HG03354 (cell line): ENCODE results near the gene SMG6.
"Not testable (repeated sequence)": the region's sequence is repeated elsewhere in the genome, so short reads cannot be mapped to it uniquely, and the experiment has no call there.

ENCODE experiments used
- ATAC-seq: cut with Tn5 transposase; IDR thresholded peaks from one replicate; pipeline ENCODE4 v1.9.1; 2021; ENCODE audit warnings: mild to moderate bottlenecking; ENCODE audit not compliant: unreplicated experiment, poor library complexity, severe bottlenecking

Gene SMG6

DNA sequence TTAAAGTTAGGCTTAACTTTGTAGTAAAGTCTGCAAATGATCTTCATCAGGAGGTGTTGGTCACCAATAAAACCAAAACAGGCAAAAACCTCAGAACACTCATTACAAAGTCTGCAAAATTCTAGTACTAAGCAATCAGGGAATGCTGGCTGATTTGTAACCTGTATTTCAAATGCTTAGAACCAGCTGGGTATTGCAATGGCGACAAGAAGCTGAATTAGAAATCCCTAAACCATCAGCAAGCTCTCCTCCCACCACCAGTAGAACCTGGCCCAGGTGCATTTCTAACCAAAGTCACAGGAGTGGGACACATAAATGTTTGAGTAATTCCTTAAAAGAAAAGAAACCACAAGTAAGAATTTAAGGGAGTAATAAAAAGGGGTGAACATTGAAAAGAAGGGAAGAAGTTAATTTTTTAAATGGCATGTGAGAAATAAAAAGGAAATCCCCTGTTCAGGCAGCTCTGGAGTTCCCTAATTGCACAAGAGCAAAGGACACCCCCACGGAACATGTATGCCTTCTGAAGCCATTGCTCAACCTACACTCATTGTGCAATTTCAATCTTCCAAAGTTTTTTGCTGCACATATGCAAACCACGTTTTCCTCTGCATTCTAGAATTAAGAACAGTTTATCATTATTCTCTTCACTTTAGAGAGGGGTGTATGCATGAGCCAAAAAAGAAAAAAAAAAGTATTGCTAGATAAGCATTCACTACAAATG lies 145.8 kb downstream of the SMG6 start:
- ATAC-seq: no peak

- no peak for ATAC-seq
Measured at GRCh38 chr17:2157081-2157480, 146.5 kb downstream of the SMG6 start.

DNA sequence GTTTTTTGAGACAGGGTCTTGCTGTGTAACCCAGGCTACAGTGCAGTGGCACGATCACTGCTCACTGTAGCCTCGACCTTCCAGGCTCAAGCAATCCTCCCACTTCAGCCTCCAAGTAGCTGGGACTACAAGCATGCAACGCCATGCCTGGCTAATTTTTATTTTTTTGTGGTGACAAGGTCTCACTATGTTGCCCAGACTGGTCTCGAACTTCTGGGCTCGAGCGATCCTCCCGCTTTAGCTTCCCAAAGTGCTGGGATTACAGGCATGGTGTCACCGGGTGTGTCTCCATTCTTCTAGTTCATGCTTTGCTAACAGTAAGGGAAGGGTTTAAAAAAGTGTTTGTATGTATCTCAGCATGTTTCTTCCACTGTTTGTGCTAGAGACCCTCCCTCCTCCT lies 146.9 kb downstream of the SMG6 start:
- ATAC-seq: no peak

DNA sequence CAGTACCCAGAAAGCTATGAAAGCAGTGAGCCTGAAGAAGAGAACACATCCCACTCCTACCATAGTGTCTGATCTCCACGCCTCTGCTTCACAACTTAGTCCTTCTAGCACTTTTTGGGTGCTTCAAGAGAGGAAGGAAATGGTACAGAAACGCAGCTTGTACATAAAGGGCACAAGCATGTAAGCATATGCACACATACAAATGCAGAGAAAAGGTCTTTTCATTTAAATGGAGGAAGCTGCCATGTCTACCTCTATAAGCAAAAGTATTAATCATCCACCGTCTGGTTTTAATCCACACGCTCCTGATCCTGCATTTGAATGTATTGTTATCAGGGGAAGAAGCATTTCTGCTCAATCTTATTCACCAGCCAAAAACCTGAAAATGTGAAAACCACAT lies 148.0 kb downstream of the SMG6 start:
- ATAC-seq: no peak

DNA sequence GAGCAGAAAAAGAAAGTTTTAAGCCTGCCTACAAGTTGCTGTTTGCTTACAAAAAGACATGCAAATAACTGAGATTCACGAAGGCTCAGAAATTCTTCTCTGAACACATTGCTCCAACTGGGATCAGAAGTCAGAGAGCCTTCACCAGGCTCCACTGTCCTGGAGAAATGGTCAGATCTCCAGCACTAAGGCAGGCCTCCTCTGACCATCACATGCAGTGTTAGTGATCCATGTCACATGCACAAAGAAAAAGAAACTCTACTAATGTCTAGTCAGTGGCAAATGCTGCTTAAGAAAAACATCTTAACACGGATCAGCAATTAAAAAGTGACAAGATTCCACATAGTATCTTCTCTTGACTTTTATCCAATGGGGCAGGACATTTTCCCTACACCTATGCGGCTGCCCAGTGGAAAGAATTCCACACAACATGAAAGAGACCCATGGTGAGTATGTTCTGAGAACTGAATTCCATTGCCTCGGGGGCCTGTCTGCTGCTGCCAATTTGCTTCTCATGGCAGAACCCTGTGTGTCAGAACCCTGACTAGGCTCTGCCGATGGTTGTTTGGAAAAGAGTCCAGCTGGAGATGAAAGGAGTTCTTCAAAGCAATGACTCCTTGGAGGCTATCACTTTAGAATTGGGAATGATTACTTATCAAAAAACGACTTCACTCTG lies 152.1 kb downstream of the SMG6 start:
- no peak for ATAC-seq

DNA sequence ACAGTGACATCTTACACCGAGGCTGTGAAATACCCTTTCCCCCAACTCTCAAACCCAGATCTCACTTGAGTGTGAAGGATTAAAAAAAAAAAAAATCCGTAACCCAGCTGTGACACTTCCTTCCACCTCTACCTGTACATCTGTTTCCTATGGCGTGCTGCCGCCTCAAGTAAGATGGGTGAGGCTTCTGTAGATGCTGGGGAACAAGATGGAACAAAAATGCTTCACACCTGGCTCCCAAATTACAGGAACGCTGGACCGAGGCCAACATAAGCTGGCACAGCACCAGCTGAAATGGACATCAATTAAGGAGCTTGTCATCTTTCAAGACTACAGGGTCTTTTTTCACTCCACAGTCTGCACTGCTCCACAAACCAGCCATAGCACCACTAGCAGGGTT lies 152.8 kb downstream of the SMG6 start:
- no peak for ATAC-seq

- ATAC-seq: no peak
Measured at GRCh38 chr17:2149934-2150333, 153.7 kb downstream of the SMG6 start.

DNA sequence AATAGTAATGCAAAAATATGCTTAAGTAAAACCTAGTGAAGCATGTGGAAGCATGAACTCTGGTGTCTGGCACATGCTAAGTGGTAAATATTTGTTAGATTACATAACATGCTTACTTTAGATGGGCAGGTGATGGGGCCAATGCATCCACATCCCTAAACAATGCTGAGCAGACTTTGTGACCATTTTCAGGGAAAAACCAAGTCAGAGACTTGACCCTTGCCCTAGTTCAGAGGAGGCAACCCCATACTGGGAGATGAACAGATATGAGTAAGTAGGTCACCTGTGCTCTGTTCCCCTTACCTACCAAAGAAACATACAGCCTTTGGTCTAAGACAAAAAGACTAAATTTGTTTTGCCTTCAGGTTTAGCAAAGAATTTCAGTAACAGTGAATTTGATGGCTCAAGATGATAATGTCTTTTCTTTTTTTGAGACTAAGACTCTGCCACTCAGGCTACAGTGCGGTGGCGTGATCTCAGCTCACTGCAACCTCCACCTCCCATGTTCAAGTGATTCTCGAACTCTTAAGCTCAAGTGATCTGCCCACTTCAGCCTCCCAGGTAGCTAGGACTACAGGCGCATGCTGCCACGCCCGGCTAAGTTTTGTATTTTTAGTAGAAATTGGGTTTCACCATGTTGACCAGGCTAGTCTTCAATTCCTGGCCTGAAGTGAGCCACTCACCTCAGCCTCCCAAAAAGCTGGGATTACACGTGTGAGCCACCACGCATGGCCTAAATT lies 157.3 kb downstream of the SMG6 start:
- ATAC-seq: no peak

- ATAC-seq: no peak
Measured at GRCh38 chr17:2144701-2145100, 158.9 kb downstream of the SMG6 start.

- ATAC-seq: no peak
Measured at GRCh38 chr17:2143332-2143731, 160.3 kb downstream of the SMG6 start.

- not testable (repeated sequence) for ATAC-seq
Measured at GRCh38 chr17:2142682-2143081, 160.9 kb downstream of the SMG6 start.

GRCh38 chr17:2140683-2141082 lies 162.9 kb downstream of the SMG6 start:
- ATAC-seq: no peak

- peak; percentile 41 for ATAC-seq
Measured at GRCh38 chr17:2138761-2139160, 164.8 kb downstream of the SMG6 start.

DNA sequence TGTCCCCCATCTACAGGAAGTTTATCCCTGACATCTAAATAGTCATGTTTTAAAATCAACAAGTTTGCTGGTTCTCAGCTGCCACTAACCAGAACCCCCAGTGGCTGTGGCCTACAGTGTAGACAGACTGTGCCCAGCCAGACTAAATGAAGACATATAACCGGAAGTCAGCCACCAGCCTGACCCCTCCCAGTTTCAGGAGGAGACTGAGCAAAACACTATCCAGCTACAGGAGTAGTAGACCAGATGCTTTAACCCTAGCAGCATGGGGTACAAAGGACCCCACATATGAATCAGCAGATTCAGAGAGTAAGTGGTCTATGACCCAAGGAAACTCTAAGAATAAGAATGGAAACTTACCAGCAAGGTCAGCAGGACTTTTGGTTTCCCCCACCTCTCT lies 165.3 kb downstream of the SMG6 start:
- ATAC-seq: peak; percentile 78

DNA sequence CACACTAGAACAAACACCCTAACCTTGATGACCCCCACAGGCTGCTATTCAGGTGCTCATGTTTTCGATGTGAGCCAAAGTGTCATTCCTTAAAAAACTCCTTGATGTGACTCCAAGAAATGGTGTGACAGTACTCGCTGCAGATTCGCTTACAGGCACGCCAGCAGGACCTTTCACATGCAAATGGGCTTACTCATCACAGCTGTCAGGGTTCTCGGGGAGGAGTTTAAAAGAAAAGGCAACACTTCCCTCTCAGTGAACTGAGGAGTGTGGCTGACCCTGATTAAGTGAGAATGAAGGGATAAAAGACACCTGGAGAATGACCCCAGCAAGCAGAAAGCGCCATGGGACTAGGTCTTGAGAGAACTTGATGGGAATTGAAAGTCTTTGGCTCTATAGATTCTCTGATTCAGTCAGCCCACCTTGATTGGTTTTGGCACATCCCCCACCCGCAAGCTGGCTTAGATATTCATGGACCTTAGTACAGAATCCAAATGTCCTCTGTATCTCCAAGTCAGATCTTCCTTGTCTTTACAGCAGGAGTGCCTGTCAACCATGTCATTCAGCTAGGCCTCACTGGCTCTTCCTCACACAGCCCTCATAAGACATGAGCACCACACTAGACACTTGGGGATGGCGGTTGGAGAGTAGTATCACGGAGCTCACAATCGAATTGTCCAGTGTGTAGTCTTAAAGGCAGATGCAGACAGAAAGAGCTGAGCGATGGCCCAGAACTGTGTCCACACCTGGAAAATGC lies 166.1 kb downstream of the SMG6 start:
- ATAC-seq: peak; percentile 61

DNA sequence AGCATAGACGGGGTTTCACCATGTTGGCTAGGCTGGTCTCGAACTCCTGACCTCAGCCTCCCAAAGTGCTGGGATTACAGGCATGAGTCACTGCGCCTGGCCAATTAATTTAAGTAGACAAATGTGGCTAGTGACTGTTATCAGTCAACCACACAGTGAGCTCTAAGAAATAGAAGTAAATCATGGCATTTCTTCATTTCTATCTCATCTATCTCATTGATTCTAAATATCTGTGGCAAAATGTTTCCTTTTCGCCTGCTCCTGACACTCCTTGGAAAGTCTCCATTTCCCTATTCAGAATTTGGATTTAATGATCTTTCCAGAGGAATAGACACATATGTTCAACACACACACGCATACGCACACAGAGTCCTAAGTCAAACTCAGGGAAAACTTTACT lies 167.3 kb downstream of the SMG6 start:
- no peak for ATAC-seq

DNA sequence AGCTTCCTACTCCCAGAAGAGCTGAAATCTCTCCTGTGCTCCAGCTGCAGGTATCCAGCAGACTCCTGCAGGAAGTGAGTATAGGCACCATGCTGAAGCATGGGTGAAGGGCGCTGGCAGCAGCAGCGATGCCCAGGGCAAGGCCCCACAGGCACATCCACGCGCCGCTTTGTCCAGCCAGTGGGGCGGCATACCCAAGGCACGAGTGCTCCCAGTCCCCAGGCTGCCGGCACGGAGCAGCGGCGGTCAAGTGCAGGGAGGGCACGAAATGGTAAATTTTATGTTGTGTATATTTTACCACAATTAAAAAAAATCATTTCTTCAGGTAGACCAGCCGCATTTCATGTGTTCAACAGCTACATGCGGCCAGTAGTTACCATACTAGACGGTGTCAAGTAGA lies 175.6 kb downstream of the SMG6 start:
- ATAC-seq: no peak

DNA sequence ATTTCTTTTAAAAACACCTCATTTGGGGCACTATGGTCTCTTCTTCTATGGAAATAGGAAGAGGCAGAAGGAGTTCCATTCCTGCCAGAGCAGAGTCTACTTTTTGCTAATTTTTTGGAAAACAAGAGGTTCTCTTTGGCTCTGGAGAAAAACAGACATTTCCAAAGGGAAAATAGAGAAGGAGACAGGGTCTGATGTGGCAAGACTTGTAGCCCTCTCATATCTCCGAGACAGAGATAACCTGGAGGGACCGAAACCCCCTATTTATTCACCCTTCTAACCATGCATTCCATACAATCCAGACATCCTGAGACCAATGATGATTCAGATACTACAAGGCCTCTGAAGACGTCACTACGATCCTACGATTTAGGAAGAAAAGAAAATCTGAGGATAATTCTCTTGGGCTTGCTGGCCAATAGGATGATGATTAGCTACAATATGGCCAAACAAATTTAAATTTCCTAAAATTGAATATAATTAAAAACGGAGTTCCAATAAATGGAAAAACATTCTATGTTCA lies 178.5 kb downstream of the SMG6 start:
- no peak for ATAC-seq

- ATAC-seq: no peak
Measured at GRCh38 chr17:2124391-2124790, 179.2 kb downstream of the SMG6 start.
